Hippocampal formation (tissue), 2 donors: ENCODE data around the gene HOXD12.

Experiments
- DNase-seq, 2 donors: peaks; one replicate each; lab custom pipeline; 2025; lab: John Stamatoyannopoulos, UW

Gene HOXD12

DNA sequence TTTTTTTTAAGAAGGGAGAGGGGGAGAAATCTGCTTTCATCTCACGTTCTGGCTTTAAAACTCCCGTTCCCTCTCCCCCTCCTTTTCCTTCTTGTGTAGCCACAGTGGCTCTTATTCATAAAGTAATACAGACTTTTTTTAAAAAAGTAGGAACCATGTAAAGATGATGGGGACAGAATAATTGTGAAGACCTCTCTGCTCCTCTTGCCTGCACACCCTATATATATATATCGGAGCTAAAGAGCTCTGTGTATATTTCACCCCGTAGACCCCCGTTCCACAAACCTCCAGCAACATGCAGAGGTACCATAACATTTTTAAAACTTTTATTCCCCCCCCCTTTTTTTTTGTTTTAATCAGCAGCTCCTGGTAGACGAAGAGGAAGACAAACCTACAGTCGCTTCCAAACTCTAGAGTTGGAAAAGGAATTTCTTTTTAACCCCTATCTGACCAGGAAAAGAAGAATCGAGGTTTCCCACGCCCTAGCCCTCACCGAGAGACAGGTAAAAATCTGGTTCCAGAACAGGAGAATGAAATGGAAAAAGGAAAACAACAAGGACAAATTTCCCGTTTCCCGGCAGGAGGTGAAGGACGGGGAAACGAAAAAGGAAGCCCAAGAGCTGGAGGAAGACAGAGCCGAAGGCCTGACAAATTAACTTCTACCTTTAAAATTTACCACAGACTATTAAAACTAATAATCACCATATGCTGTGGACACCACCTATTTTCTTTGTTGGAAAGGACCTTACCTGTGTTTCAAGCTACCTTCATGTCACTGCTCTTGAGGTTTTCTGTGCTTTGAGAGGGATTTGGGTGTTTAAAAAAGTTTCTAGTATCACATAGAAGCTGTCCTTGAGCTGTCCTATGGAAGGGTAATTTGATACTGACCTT lies 31.6 kb downstream of the HOXD12 start:
- DNase-seq = no peak

GRCh38 chr2:176131848-176132158 lies 32.2 kb downstream of the HOXD12 start:
- no peak for DNase-seq

GRCh38 chr2:176132205-176133171 lies 32.9 kb downstream of the HOXD12 start:
- DNase-seq = no peak

DNA sequence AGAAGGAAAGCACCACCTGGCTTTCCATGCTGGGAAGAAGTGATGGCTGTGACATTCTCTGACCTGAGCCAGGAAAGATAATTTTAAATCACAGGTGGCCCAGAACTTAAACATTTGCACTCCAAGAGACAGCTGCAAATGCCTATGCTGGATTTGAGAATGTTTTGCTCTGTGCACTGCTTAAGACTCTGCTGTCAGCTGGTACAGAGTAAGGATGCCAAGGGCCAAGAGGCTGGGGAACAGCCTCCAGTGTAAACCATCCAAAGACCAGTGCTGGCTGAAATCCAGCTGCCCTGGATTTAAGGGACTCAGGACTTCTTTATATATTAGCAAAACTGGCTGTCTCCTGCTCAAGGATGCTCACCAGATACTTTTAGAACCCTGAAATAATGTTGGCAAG lies 33.8 kb downstream of the HOXD12 start:
- no peak for DNase-seq

DNA sequence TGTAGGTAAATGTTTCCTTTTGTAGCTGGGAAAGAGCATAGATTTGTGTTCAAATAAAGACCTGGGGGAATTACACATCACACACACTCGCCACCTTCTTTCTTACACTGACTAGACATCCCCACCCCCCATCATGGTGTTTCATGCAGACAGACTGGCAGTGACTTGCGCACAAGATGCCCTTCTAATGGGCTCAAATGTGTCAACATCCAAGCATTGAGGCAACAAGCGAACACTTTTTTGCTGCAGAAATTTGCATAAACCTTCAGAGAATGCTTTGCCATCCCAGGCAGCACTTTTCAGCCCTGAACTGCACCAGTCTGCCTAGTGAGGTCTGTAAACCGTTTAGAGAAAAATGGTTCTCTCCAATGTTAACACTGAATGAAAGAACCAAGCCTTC lies 34.4 kb downstream of the HOXD12 start:
- DNase-seq = no peak

DNA sequence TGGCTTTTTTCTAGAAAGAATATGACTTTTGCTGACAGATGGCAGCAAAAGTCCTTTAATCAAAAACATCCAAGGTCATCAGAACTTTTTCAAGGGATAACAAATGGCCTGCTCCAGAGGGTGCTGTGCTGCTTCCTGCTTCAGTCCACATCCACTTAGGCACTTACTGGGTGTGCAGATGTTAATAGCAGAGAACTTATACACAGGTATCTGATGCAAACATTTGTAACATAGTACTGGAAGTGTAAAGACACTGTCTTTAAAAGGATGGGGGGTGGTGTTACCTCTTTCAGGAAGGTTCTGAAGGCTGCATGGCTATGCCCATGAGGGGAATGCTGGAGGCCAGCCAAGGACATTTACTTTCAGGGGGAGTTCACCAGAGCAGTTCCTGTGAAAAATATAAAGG lies 35.4 kb downstream of the HOXD12 start:
- no peak for DNase-seq

DNA sequence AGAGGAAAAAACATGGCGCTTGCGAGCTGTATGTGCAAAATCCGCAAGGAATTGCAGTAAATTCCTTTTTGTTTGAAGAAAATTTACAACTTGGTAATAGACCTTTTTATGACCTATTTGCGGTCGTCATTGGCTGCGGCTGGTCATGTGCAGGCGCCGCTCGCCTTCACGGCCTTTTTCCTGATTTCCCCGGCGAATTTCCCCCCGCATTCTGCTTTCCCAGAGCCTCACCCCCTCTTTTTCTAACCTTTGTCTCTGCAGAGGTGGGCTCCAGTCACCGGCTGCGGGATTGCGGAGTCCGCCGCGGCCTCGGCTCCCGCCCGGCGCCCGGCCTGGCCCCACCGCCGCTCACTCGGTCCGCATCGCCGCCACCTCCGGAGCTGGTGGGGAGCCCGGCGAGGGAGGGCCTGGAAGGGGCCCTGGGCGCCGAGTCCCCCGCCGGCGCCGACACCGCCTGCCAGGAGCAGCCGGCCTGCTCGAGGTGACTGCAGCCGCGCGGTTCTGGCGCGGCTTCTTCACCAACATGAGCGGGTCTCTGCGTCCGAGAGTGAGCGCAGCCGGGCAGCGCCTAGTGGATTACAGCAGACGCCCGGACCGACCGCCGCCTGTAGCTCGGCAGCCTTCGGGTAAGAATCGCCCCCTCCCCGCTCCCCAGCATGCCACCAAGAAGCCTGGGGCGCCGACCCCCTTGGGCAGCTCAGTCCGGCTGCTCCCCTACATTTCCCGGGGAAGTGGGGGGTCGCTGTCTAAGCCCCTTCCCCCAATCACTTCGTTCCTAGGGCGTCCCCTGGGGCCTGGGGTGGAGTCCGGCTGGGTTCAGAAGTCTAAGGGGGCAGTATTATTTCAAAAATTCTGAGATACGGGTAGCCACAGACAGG lies 37.0 kb downstream of the HOXD12 start:
- no peak for DNase-seq

DNA sequence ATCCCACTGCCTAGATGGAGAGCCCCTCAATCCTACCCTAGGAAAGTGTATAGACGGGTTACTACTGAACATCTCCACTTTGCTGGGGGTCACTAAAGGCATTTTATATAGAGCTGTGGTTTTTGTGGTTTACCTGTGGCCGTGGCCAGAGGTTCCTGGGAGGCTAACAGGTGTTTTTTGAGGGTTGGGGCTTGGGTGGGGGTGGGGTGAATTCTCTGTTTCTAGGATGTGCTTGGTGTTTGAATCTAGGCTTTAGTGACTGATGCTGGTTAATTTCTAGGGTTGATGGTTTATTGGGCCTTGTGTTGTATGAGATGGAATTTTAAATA lies 37.6 kb downstream of the HOXD12 start:
- DNase-seq = no peak

DNA sequence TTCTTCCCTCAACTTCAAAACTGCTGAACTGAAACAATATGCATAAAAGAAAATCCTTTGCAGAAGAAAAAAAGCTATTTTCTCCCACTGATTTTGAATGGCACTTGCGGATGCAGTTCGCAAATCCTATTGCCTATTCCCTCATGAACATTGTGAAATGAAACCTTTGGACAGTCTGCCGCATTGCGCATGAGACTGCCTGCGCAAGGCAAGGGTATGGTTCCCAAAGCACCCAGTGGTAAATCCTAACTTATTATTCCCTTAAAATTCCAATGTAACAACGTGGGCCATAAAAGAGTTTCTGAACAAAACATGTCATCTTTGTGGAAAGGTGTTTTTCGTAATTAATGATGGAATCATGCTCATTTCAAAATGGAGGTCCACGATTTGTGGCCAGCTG lies 38.3 kb downstream of the HOXD12 start:
- DNase-seq = no peak

DNA sequence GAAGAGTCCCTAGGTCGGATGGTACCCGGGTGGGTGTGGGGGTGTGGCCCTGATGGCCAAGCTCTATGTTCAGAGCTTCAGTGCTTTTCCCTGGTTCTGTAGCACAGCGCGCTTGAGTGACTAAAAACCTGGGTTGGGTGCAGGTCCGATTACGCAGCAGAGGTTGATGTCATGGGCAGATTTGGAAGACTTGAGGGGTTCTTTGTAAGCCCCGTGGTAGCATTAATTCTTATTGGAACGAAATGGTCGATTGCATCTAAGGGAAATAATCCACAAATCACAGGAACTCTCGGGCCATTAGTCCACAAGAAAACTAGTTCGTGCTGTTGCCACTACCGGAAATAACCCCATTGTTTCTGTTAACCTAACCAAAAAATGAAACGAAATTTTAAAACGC lies 38.9 kb downstream of the HOXD12 start:
- DNase-seq = no peak

DNA sequence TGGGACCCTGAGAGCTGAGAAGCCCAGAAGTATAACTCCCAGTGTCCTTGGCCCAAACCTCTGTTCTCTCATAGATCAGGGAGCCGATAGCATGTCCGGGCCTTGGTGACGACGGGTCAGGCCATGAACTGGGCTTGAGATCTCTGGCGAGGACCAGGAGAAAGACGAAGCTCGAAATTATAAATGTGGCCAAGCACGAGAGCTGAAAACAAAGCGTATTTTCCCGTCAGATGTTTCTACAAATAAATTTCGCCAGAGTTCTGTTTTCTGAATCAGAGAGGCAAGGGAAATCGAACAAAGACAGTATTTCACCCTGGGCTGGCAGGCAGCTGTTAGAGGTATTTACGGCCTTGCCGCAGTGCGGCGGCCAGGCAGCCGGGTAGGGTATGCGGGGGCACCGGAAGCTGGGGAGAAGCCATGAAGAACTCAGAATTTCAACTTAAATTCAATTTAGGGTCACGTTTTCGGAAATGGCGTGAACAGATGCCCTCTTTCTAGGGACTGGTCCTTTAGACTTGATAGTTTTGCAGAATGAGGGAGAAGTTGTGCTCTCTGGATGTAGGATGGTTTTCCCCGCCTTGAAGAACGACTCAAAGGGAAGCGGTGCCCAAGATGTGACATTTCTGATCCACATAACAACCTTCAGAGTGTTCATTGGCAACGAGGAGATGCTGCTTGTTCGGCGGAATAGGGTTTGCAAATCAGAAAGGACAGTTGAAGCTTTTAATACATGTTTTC lies 39.5 kb downstream of the HOXD12 start:
- DNase-seq = no peak

DNA sequence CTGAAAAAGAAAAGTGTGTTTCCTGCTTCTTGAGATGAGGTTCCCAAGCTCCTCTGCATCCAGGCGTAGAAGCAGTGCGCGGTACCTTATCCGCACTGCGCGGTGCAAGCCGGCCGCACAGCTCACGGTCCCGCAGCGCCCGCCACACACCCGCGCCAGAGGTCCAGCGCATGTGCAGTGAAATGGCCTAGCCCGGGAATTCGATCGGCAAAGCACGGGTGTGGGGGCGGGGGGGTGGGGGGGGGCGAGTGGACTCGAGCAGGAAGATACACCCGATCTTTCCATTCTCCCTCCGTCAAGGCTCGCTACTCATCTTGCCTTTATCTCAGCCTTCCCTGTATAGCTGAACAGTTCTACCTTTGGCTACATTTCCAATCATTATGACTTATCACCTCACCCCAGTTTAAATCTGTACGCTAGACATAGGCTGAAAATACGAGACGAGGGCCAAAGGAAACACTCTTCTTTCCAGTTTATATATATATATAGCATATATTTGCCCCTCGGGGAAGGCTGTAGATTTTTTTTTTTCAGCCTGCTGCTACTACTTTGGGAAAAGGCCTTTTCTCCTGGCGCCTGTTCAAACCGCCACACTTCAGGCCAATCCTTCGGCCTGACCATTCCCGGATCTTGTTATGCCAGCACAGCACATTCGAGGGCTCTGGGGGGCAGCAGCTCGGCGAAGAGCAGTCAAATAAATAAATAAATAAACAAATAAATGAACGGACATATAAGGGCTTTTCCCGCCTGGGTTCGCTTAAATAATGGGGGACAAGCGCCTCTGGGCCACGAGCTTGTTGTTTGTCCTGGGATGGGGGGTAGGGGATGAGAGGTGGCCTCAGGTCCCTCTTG lies 40.3 kb downstream of the HOXD12 start:
- no peak for DNase-seq

GRCh38 chr2:176140513-176141317 lies 41.1 kb downstream of the HOXD12 start:
- DNase-seq = peak; percentile 29 to 70

- no peak for DNase-seq
These were observed 42.7 kb downstream of the HOXD12 start for GRCh38 chr2:176142281-176142680.

DNA sequence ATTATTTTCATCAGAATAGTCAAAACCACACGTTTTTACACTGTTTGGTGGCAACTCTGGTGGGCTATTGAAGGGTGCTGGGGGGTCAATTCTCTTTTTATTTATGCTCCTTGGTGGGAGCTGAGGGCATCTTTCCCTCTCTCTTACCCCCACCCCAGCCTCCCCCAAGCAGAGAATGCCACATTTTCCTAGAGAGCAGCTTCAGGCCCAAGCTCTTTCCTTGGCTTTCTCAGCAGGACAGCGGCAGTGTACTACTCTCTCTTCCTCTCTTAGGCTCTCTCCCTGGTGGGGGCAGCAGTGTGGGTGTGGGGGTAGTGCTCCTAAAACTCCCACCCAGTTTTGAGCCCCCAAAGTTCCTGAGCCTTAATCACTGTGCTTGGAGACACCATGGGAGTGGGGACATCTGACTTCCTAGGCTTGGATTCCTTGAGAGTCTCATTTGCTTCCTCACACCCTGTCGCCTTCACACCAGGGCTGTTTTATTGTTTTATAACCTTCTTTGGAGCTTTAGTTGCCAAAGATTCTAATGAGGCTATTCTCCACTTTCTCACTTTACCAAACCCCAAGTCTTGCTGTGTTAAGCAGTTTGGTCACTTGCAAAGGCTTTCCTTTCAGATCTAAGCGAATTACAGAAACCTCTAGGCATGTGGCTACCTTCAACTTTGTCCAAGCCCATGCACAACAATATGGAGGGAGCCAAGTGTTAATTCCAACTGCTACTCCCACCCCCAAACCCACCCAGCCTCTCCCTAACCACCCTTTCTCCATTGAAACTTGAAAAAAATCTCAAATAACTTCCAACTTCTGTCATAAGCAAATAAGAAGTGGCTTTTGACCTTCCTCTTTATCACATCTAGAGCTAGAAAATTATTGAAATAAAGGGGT lies 45.7 kb downstream of the HOXD12 start:
- no peak for DNase-seq

GRCh38 chr2:176146101-176146500 lies 46.5 kb downstream of the HOXD12 start:
- no peak for DNase-seq

- DNase-seq = no peak
These were observed 47.0 kb downstream of the HOXD12 start for GRCh38 chr2:176146645-176147044.

DNA sequence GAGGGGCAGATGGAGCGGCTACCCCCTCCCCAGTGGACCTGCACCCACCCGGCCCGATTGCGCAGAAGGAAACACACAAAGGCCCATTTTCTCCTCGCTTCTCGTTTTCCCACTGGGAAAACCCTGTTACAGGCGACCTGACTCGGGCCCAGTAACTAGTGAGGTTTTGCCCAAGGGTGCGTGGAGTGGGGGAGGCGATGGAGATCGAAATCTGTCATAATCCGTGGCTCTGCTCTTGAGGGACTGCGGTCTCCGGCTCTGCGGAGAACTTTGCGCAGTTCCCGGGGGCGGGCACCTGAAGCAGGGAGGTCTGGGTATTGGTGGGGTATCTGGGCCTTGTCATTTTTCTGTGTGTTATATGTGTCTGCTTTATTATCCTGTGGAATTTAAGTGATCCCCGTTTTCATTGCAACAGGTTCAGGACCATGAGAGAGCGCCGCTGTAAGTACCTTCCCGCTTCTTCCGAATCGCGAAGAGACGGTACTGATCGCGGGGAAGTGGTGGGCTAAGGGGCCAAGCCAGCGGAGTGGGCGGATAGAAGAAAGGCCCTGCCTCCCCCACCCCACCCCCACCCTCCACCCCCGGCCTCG lies 47.7 kb downstream of the HOXD12 start:
- no peak for DNase-seq
